Cardiac fibroblast (primary cell): ENCODE data around the gene PRKCA.
A peak's percentile ranks its signal among the peaks of the same experiment; 100 is the strongest.

Source experiments
- DNase-seq, 2 donors: peaks; one replicate each; pipeline versions ENCODE4 v3.0.0 to v3.0.0-alpha.2; 2010; ENCODE audit warnings: low read depth in 2 of 2
- H3K4me3 ChIP-seq, 2 donors: replicated peaks in 1 of 2; 1 replicate in 1 of 2; 2 replicates in 1 of 2; pipeline ENCODE4 v1.5.1; 2011; ENCODE audit warnings: low read depth in 2 of 2, low read length in 2 of 2, mild to moderate bottlenecking in 2 of 2, moderate library complexity in 1 of 2
- CTCF ChIP-seq: IDR thresholded peaks from one replicate; pipeline ENCODE4 v1.5.1; 2011; ENCODE audit warnings: low read depth, mild to moderate bottlenecking, low read length, inconsistent platforms

The PRKCA gene

GRCh38 chr17:66275651-66276050, 26.8 kb upstream of the PRKCA start:
- DNase-seq, result peak; percentile 76 to 98
- TF ChIP-seq CTCF, result no peak
- H3K4me3 ChIP-seq, result no peak overlapping the region

DNA sequence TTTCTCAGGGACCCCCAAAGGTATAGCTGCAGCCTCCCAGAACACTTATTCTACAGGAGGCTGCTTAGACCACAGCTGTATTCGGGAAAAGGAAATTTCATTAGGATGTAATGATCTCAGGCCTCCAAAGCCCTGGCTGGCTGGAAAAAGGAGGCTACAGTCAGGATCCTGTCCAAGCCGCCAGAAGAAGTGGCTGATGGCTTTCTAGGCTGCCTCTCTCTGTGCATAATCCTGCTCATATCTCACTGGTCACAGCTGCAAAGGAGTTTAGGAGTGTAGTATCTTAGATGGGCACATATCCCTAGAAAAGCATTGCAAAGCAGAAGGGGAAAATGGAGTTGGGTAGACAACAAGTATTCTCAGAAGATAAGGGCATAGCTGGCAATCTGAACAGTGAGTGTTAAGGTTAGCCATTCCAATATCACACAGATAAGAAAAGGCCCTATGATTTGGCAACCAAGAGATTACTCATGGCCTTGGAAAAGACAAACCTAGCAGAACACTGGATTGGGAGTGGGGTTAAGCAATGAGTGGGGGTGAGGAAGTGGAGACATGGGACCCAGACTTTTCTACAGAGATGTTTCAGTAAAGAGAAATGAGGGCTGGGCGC, 26.0 kb upstream of the PRKCA start:
- peak; percentile 50 to 51 for DNase-seq
- TF ChIP-seq CTCF, result no peak
- H3K4me3 ChIP-seq, result no peak overlapping the region

DNA sequence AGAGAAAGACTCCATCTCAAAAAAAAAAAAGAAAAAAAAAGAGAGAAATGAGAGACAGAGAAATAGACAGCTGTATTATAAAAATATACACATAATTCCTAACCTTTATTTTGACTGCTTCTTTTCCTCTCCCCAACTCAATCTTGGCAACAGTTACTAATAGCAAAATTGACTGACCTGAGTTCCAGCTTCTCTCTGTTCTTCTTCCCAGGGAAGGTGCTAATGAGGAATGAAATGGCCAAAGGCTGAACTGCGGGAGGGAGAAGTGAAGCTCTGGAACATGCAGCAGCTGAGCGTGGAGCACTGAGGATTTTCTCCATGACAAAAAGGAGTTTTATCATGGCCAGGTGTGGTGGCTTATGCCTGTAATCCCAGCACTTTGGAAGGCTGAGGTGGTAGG, 25.2 kb upstream of the PRKCA start:
- TF ChIP-seq CTCF, result no peak
- no peak for DNase-seq

DNA sequence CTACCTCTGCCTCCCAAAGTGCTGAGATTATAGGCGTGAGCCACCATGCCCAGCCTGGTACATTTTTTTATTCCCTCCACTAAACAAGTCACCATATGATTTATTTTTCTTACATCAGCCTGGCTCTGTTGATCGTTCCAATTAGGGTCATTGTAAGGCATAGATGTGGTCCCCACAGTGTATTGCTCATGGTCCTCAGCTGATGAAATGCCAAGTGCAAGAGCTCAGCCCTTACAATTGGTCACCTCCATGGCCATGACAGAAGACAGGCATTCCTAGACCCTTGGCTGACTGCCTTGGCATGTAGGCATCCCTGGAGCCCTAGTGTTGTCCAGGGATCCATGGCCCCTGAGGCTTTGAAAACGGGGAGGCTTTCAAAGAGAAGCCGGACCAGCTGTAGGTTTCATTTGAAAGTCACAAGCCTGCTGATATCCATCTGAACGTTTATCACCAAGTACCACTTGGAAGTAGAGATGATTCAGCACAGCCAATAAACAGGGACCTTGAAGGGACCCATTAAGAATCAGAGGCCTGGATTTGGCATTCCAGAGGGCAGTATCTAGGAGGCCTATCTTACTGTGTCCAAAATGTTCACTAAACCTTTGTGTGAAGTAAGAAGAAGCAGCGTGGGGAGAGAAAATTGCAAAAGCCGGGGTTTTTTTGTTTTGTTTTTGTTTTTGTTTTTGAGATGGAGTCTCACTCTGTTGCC, 20.6 kb upstream of the PRKCA start:
- DNase-seq, result no peak
- H3K4me3 ChIP-seq, result no peak overlapping the region

More for the DNA sequence above, 25.2 kb upstream of the PRKCA start:
- no peak overlapping the region for H3K4me3 ChIP-seq

DNA sequence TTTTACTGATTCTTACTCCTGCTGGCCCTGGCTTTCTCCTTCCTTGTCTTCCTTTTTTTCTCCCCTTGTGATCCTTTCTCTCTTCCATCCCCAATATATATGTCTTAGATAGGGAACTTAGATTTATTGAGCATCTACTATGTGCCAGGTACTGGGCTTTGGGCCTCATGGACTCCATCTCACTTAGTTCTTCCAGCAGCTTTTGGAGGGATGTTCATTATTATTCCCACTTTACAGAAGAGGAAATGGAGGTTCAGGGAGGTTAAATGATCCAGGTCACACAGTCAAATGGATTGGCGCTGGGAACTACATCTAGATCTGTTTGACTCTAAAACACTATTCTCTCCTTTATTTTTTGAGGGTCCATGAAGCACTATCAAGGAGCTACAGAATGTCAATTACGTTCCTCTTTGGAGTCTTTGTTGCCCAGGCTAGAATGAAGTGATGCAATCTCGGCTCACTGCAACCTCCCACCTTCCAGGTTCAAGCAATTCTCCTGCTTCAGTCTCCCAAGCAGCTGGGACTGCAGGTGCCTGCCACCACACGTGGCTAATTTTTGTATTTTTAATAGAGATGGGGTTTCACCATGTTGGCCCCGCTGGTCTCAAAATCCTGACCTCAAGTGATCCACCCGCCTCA, 19.0 kb upstream of the PRKCA start:
- DNase-seq, result no peak
- TF ChIP-seq CTCF, result no peak
- no peak overlapping the region for H3K4me3 ChIP-seq

More for the DNA sequence above, 20.6 kb upstream of the PRKCA start:
- TF ChIP-seq CTCF, result no peak

DNA sequence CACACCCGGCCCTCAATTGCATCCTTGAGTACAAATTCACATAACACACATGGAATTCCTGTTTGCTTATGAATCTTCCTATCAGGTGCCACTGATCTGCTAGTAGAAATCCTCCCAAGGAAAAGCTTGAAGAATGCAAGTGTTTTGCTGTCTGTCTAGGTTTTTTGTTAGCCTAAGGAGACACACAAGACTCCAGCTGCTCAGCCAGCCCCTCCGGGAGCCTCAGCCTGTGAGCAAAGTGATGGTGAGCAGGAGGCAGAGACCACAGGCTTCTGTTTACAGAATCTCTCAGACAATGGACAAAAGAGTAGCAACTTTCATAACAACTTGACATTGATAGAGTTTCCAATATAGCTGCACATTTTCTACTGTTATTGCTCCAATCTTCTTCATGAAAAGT, 18.4 kb upstream of the PRKCA start:
- H3K4me3 ChIP-seq, result no peak overlapping the region
- no peak for TF ChIP-seq CTCF
- no peak for DNase-seq
